ENCODE results near the gene TNIP2.

The TNIP2 gene

GRCh38 chr4:2755821-2756690 is at the start of gene TNIP2:
Gene TNIP2 (minus strand): TSS chr4:2756336. CDS start chr4:2756289, 47 bp downstream.
- DNase-seq, result peak; percentile 82 to 90 (median 85)

GRCh38 chr4:2804973-2805501 is 48.9 kb upstream of the TNIP2 start:
- DNase-seq, result no peak

GRCh38 chr4:2804449-2804972 is 48.4 kb upstream of the TNIP2 start:
- no peak for DNase-seq

- no peak for DNase-seq
Observed at GRCh38 chr4:2803624-2804448, 47.7 kb upstream of the TNIP2 start.

GRCh38 chr4:2802618-2803531 is 46.7 kb upstream of the TNIP2 start:
- DNase-seq, result no peak

- no peak for DNase-seq
Observed at GRCh38 chr4:2800691-2801596, 44.8 kb upstream of the TNIP2 start.

- no peak for DNase-seq
Observed at GRCh38 chr4:2799971-2800690, 44.0 kb upstream of the TNIP2 start.

- DNase-seq, result no peak
Observed at GRCh38 chr4:2799224-2799911, 43.2 kb upstream of the TNIP2 start.

GRCh38 chr4:2798399-2799223 is 42.5 kb upstream of the TNIP2 start:
- peak in 1 of 3 experiments; percentile 19 for DNase-seq

- DNase-seq, result no peak
Observed at GRCh38 chr4:2797545-2798305, 41.6 kb upstream of the TNIP2 start.

- DNase-seq, result no peak
Observed at GRCh38 chr4:2796849-2797544, 40.9 kb upstream of the TNIP2 start.

- DNase-seq, result peak in 1 of 3 experiments; percentile 40
Observed at GRCh38 chr4:2795893-2796848, 40.0 kb upstream of the TNIP2 start.

GRCh38 chr4:2795300-2795892 is 39.3 kb upstream of the TNIP2 start:
- no peak for DNase-seq

- DNase-seq, result no peak
Observed at GRCh38 chr4:2794486-2795299, 38.6 kb upstream of the TNIP2 start.

Data from NCI-H1417 (cell line).